Raji (cell line): ENCODE data around the gene ARMH1.

Experiments used
- POLR2A ChIP-seq: IDR thresholded peaks from 2 replicates; pipeline ENCODE4 v1.6.1; 2011; ENCODE audit warnings: low read depth, low read length, control low read depth; ENCODE audit not compliant: insufficient read depth

The ARMH1 gene

GRCh38 chr1:44693900-44694299 is 19.4 kb downstream of the ARMH1 start:
- no peak for TF ChIP-seq POLR2A

- TF ChIP-seq POLR2A, result no peak
Observed at GRCh38 chr1:44694863-44695478, 20.5 kb downstream of the ARMH1 start.

- no peak for TF ChIP-seq POLR2A
Observed at GRCh38 chr1:44695671-44696070, 21.2 kb downstream of the ARMH1 start.

- no peak for TF ChIP-seq POLR2A
Observed at GRCh38 chr1:44696101-44696500, 21.6 kb downstream of the ARMH1 start.

GRCh38 chr1:44696789-44697345 is 22.4 kb downstream of the ARMH1 start:
- TF ChIP-seq POLR2A, result no peak

- no peak for TF ChIP-seq POLR2A
Observed at GRCh38 chr1:44698138-44698537, 23.6 kb downstream of the ARMH1 start.

GRCh38 chr1:44700573-44700972 is 26.1 kb downstream of the ARMH1 start:
- TF ChIP-seq POLR2A, result no peak

- TF ChIP-seq POLR2A, result no peak
Observed at GRCh38 chr1:44701141-44701573, 26.6 kb downstream of the ARMH1 start.

- no peak for TF ChIP-seq POLR2A
Observed at GRCh38 chr1:44705470-44705869, 31.0 kb downstream of the ARMH1 start.

- TF ChIP-seq POLR2A, result no peak
Observed at GRCh38 chr1:44705938-44706337, 31.4 kb downstream of the ARMH1 start.

GRCh38 chr1:44707112-44707881 is 32.8 kb downstream of the ARMH1 start:
- no peak for TF ChIP-seq POLR2A

GRCh38 chr1:44707959-44708831 is 33.7 kb downstream of the ARMH1 start:
- no peak for TF ChIP-seq POLR2A

- no peak for TF ChIP-seq POLR2A
Observed at GRCh38 chr1:44713321-44713781, 38.8 kb downstream of the ARMH1 start.

- TF ChIP-seq POLR2A, result no peak
Observed at GRCh38 chr1:44714532-44714931, 40.0 kb downstream of the ARMH1 start.

- TF ChIP-seq POLR2A, result peak; percentile 52; the same call in 1 of the 2 replicates
Observed at GRCh38 chr1:44714944-44715571, 40.5 kb downstream of the ARMH1 start.
